ENCODE measurements around the gene TYW3.

Gene TYW3

DNA sequence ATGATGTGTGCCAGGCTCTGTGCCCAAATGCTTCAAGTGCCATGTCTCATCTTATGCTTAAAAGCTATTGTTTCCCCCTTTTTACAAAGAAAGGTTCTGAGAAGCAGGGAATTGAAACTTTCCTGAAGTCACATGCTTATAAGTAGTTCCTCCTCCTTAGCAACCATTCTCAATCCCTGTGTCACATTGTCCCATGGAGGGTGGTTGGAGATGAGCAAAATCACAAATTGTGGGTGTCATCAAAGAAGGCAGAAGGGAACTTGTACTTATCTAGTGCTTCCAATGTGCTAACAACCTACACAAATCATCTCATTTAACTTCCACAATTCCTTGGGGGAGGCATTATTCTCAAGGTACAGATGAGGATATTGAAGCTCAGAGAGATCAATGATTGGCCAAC lies 49.3 kb upstream of the TYW3 start:
- H3K36me3 ChIP-seq (ENCODE audit: control insufficient read depth in 2 of 2, insufficient read depth in 1 of 2, low read length in 2 of 2) = no peaks in the 10 kb centered on the region
- no peaks in the 10 kb centered on the region for H3K9me3 ChIP-seq (ENCODE audit: control insufficient read depth, insufficient read depth, low read depth, low read length)
- no peak overlapping the region for H3K4me3 ChIP-seq (ENCODE audit: low read depth, low read length)
- ChIA-PET POLR2A (no interaction called here), CTCF (interaction anchor here (1.2 kb wide), 1 partner anchor 50 kb away, joined by 3 read pairs; the partner anchor contains the start of gene TYW3)
- TF ChIP-seq ZBTB8A (tag by site-specific recombination; IDR thresholded peaks at IDR 0.05) (no peak), TRIM28 (IDR thresholded peaks at IDR 0.05; ENCODE audit: borderline replicate concordance, low read length) (no peak), YY2 (tag by site-specific recombination; IDR thresholded peaks at IDR 0.05) (no peak), IKZF3 (tag by site-specific recombination; IDR thresholded peaks at IDR 0.05) (no peak), KLF10 (tag by site-specific recombination; IDR thresholded peaks at IDR 0.05) (no peak), REPIN1 (tag by site-specific recombination; IDR thresholded peaks at IDR 0.05; ENCODE audit: low read depth) (no peak), ZNF549 (tag by site-specific recombination; IDR thresholded peaks at IDR 0.05) (no peak), ZNF184 (tag by site-specific recombination; IDR thresholded peaks at IDR 0.05) (no peak), ZNF292 (tag by site-specific recombination; IDR thresholded peaks at IDR 0.05; ENCODE audit: borderline replicate concordance, low read depth) (no peak), ZNF404 (tag by site-specific recombination; IDR thresholded peaks at IDR 0.05) (no peak), KLF7 (tag by site-specific recombination; IDR thresholded peaks at IDR 0.05; ENCODE audit: borderline replicate concordance) (no peak), ZNF366 (tag by site-specific recombination; conservative IDR thresholded peaks at IDR 0.05) (no peak), ZNF555 (tag by site-specific recombination; conservative IDR thresholded peaks at IDR 0.05) (no peak), ZNF214 (tag by site-specific recombination; IDR thresholded peaks at IDR 0.05; ENCODE audit: borderline replicate concordance) (no peak), ZNF132 (tag by site-specific recombination; IDR thresholded peaks at IDR 0.05; ENCODE audit: borderline replicate concordance) (no peak), ZNF544 (tag by site-specific recombination; IDR thresholded peaks at IDR 0.05) (no peak), ZNF529 (tag by site-specific recombination; IDR thresholded peaks at IDR 0.05; ENCODE audit: insufficient replicate concordance) (no peak), ZNF140 (tag by site-specific recombination; IDR thresholded peaks at IDR 0.05) (no peak), ZFP37 (tag by site-specific recombination; IDR thresholded peaks at IDR 0.05) (no peak)
- TF ChIP-seq, protein P1, sequence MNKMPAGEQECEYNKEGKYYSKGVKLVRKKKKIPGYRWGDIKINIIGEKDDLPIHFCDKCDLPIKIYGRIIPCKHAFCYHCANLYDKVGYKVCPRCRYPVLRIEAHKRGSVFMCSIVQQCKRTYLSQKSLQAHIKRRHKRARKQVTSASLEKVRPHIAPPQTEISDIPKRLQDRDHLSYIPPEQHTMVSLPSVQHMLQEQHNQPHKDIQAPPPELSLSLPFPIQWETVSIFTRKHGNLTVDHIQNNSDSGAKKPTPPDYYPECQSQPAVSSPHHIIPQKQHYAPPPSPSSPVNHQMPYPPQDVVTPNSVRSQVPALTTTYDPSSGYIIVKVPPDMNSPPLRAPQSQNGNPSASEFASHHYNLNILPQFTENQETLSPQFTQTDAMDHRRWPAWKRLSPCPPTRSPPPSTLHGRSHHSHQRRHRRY (tag by site-specific recombination; IDR thresholded peaks at IDR 0.05) = no peak
- H3K27ac ChIP-seq (ENCODE audit: extremely low read depth, low read depth, low read length) = no peak overlapping the region
- no peaks in the 10 kb centered on the region for H3K4me1 ChIP-seq (ENCODE audit: control insufficient read depth, insufficient read depth, low read length)

DNA sequence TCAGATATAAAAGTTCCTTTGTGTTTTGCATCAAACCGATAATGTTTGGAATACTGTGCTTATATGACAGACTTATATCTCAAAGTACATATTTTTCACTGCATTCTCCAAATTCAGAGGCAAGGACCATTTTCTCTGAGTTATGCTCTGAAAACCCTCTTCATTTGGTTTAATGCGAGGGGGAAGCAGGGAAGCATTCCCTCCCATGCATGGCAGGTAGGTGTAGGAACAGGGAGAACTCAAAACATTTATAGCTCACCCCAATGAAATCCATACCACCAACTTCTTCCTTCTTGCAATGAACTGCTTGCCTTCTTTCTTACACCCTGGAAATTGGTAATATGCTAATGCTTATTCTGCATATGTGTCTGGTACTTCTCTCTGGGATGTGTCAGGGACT lies 48.7 kb upstream of the TYW3 start:
- TF ChIP-seq GLI2 (tag by site-specific recombination; IDR thresholded peaks at IDR 0.05; ENCODE audit: borderline replicate concordance, low read depth) = no peak
- TF ChIP-seq ZNF548 (tag by site-specific recombination; IDR thresholded peaks at IDR 0.05) = no peak
- TF ChIP-seq, protein P2, sequence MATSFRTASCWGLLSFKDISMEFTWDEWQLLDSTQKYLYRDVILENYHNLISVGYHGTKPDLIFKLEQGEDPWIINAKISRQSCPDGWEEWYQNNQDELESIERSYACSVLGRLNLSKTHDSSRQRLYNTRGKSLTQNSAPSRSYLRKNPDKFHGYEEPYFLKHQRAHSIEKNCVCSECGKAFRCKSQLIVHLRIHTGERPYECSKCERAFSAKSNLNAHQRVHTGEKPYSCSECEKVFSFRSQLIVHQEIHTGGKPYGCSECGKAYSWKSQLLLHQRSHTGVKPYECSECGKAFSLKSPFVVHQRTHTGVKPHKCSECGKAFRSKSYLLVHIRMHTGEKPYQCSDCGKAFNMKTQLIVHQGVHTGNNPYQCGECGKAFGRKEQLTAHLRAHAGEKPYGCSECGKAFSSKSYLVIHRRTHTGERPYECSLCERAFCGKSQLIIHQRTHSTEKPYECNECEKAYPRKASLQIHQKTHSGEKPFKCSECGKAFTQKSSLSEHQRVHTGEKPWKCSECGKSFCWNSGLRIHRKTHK (tag by site-specific recombination; IDR thresholded peaks at IDR 0.05) = no peak
- no peak for TF ChIP-seq ZSCAN23 (tag by site-specific recombination; IDR thresholded peaks at IDR 0.05)
- TF ChIP-seq, protein P3, sequence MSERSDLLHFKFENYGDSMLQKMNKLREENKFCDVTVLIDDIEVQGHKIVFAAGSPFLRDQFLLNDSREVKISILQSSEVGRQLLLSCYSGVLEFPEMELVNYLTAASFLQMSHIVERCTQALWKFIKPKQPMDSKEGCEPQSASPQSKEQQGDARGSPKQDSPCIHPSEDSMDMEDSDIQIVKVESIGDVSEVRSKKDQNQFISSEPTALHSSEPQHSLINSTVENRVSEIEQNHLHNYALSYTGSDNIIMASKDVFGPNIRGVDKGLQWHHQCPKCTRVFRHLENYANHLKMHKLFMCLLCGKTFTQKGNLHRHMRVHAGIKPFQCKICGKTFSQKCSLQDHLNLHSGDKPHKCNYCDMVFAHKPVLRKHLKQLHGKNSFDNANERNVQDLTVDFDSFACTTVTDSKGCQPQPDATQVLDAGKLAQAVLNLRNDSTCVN (tag by site-specific recombination; optimal IDR thresholded peaks at IDR 0.05) = no peak
- TF ChIP-seq, protein P4, sequence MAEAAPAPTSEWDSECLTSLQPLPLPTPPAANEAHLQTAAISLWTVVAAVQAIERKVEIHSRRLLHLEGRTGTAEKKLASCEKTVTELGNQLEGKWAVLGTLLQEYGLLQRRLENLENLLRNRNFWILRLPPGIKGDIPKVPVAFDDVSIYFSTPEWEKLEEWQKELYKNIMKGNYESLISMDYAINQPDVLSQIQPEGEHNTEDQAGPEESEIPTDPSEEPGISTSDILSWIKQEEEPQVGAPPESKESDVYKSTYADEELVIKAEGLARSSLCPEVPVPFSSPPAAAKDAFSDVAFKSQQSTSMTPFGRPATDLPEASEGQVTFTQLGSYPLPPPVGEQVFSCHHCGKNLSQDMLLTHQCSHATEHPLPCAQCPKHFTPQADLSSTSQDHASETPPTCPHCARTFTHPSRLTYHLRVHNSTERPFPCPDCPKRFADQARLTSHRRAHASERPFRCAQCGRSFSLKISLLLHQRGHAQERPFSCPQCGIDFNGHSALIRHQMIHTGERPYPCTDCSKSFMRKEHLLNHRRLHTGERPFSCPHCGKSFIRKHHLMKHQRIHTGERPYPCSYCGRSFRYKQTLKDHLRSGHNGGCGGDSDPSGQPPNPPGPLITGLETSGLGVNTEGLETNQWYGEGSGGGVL (tag by site-specific recombination; IDR thresholded peaks at IDR 0.05) = no peak
- no peak overlapping the region for H3K27ac ChIP-seq (ENCODE audit: extremely low read depth, low read depth, low read length)
- ChIA-PET POLR2A (no interaction called here), CTCF (interaction anchor here (1.2 kb wide), 1 partner anchor 49 kb away, joined by 3 read pairs; the partner anchor contains the start of gene TYW3)
- no peaks in the 10 kb centered on the region for H3K4me1 ChIP-seq (ENCODE audit: control insufficient read depth, insufficient read depth, low read length)
- no peaks in the 10 kb centered on the region for H3K9me3 ChIP-seq (ENCODE audit: control insufficient read depth, insufficient read depth, low read depth, low read length)
- no peaks in the 10 kb centered on the region for H3K36me3 ChIP-seq (ENCODE audit: control insufficient read depth in 2 of 2, insufficient read depth in 1 of 2, low read length in 2 of 2)
- no peak overlapping the region for H3K4me3 ChIP-seq (ENCODE audit: low read depth, low read length)
